NB4 (cell line): ENCODE results near the gene P2RY11.

Experiments used
- CTCF ChIP-seq: IDR thresholded peaks from one replicate; pipeline ENCODE4 v1.5.1; 2012; ENCODE audit warnings: low read depth, low read length
- MYC ChIP-seq: IDR thresholded peaks from 2 replicates; pipeline ENCODE4 v1.6.1; 2011; ENCODE audit warnings: low read depth, low read length
- POLR2A ChIP-seq: IDR thresholded peaks from 2 replicates; pipeline ENCODE4 v1.6.1; 2011; ENCODE audit warnings: mild to moderate bottlenecking; ENCODE audit not compliant: insufficient read length; ENCODE audit errors: extremely low read depth

- no peak for TF ChIP-seq CTCF
- no peak for TF ChIP-seq POLR2A
- TF ChIP-seq MYC, result no peak
These were observed 2.0 kb upstream of the P2RY11 start for GRCh38 chr19:10109528-10109927.
